GM12891 (cell line): Measurements from ENCODE around the gene MBIP.

ENCODE experiments used
- POLR2A ChIP-seq: IDR thresholded peaks from 2 replicates; pipeline ENCODE4 v1.6.1; 2011; ENCODE audit warnings: low read depth, low read length, control low read depth
- POLR2AphosphoS5 ChIP-seq: IDR thresholded peaks from 2 replicates; pipeline ENCODE4 v1.6.1; 2011; ENCODE audit warnings: low read depth, low read length, control low read depth
- SPI1 ChIP-seq: IDR thresholded peaks from 2 replicates; pipeline ENCODE4 v1.6.1; 2011; ENCODE audit warnings: low read depth, low read length, control low read depth
- TAF1 ChIP-seq: IDR thresholded peaks from 2 replicates; pipeline ENCODE4 v1.6.1; 2011; ENCODE audit warnings: low read depth, low read length, control low read depth

- TF ChIP-seq POLR2A, result no peak
- no peak for TF ChIP-seq POLR2AphosphoS5
- no peak for TF ChIP-seq TAF1
- no peak for TF ChIP-seq SPI1
Measured at GRCh38 chr14:36281309-36281708, 39.1 kb downstream of the MBIP start.
